CD8-positive, alpha-beta memory T cell (primary cell): ENCODE measurements around the gene C3. TPM values are rescaled to one million over a fixed set of nuclear protein-coding genes. Genes with fewer than 3 reads are reported as not detected.
"Not testable (repeated sequence)": the region's sequence is repeated elsewhere in the genome, so short reads cannot be mapped to it uniquely, and the experiment has no call there.

Experiments used
- CTCF ChIA-PET: fragments of 350-600 bp; sonication (Branson Sonifier 250); formaldehyde crosslinking; loops from one replicate; lab custom pipeline; 2021; ENCODE audit warnings: antibody characterized with exemption; lab: Charles Lee
- POLR2A ChIA-PET: fragments of 350-600 bp; sonication (Branson Sonifier 250); formaldehyde crosslinking; loops from one replicate; lab custom pipeline; 2021; ENCODE audit warnings: antibody characterized with exemption; lab: Charles Lee
- DNase-seq, 5 donors: peaks; one replicate each; pipeline versions ENCODE4 v3.0.0 to v3.0.0-alpha.2; 2020 to 2022; ENCODE audit warnings: mixed read lengths in 1 of 5
- H3K27ac ChIP-seq: one replicate; pipeline ENCODE4 v1.7.0; 2013; ENCODE audit warnings: low read depth, mild to moderate bottlenecking, low read length, moderate library complexity
- H3K27me3 ChIP-seq: 2 replicates; pipeline ENCODE4 v1.7.0; 2013; ENCODE audit warnings: low read length, mild to moderate bottlenecking; ENCODE audit not compliant: insufficient read depth, poor library complexity, severe bottlenecking
- H3K36me3 ChIP-seq: 2 replicates; pipeline ENCODE4 v1.7.0; 2013; ENCODE audit warnings: mild to moderate bottlenecking, low read length, moderate library complexity; ENCODE audit not compliant: insufficient read depth
- H3K4me1 ChIP-seq: 2 replicates; pipeline ENCODE4 v1.7.0; 2013; ENCODE audit warnings: mild to moderate bottlenecking, low read length, moderate library complexity; ENCODE audit not compliant: insufficient read depth
- H3K4me3 ChIP-seq: 2 replicates; pipeline ENCODE4 v1.7.0; 2013; ENCODE audit warnings: mild to moderate bottlenecking, low read length
- H3K9me3 ChIP-seq: 2 replicates; pipeline ENCODE4 v1.7.0; 2013; ENCODE audit warnings: mild to moderate bottlenecking, low read length
- H3K27ac Mint-ChIP-seq, 8 donors: one replicate each; pipeline ENCODE4 v1.8.0; 2020 to 2021; ENCODE audit warnings: mixed read lengths in 8 of 8, mild to moderate bottlenecking in 6 of 8, inconsistent platforms in 3 of 8, moderate library complexity in 3 of 8
- H3K27me3 Mint-ChIP-seq, 2 donors: one replicate each; pipeline ENCODE4 v1.8.0; 2020 to 2021; ENCODE audit warnings: mixed read lengths in 2 of 2, mild to moderate bottlenecking in 1 of 2, moderate library complexity in 1 of 2
- H3K36me3 Mint-ChIP-seq, 3 donors: one replicate each; pipeline ENCODE4 v1.8.0; 2020 to 2021; ENCODE audit warnings: mixed read lengths in 3 of 3, inconsistent platforms in 1 of 3, mild to moderate bottlenecking in 1 of 3
- H3K4me1 Mint-ChIP-seq, 3 donors: one replicate each; pipeline ENCODE4 v1.8.0; 2020 to 2021; ENCODE audit warnings: mixed read lengths in 3 of 3, inconsistent platforms in 1 of 3, mild to moderate bottlenecking in 1 of 3
- H3K4me3 Mint-ChIP-seq, 7 donors: one replicate each; pipeline ENCODE4 v1.8.0; 2020 to 2021; ENCODE audit warnings: mixed read lengths in 7 of 7, mild to moderate bottlenecking in 6 of 7, moderate library complexity in 4 of 7, inconsistent platforms in 2 of 7
- H3K9me3 Mint-ChIP-seq, 5 donors: one replicate each; pipeline ENCODE4 v1.8.0; 2020 to 2022; ENCODE audit warnings: mixed read lengths in 5 of 5, mild to moderate bottlenecking in 3 of 5, moderate library complexity in 2 of 5, inconsistent platforms in 1 of 5
- polyA plus RNA-seq: library from polyadenylated mRNA; unstranded; fragments of 300-500 nt; fragmentation: Illumina TruSeq; gene quantifications from one replicate; pipeline ENCODE4 v1.2.3, GENCODE V29; 2021
- total RNA-seq, 2 experiments: library from RNA; stranded (reverse); gene quantifications; one replicate each; pipeline ENCODE4 v1.2.3, GENCODE V29; 2021

C3 gene
- total and polyA plus RNA-seq, 3 experiments from 2014 or later, result 1.6 to 1.7 TPM; not detected in 1

- POLR2A ChIA-PET, H3K36me3 ChIP-seq, DNase-seq, H3K36me3 Mint-ChIP-seq, H3K9me3 Mint-ChIP-seq, H3K27ac ChIP-seq, H3K27me3 ChIP-seq, H3K27me3 Mint-ChIP-seq, H3K4me3 ChIP-seq, H3K9me3 ChIP-seq: not testable (repeated sequence)
- CTCF ChIA-PET, result interaction anchor here (1.2 kb wide), 1 partner anchor 211 kb away, joined by 3 read pairs; no protein-coding TSS in a partner anchor
- Mint-ChIP-seq H3K27ac (peak overlapping the region in 3 of 8 donors; percentile 27 to 66 (median 56)), H3K4me3 (peak overlapping the region in 1 of 7 donors; percentile 42), H3K4me1 (peaks cover 45 to 51% (median 51%) of the 10 kb centered on the region in 3 donors)
- H3K4me1 ChIP-seq, result peaks cover 43% of the 10 kb centered on the region
These were observed 64.1 kb downstream of the C3 start for GRCh38 chr19:6656390-6656789.

DNA sequence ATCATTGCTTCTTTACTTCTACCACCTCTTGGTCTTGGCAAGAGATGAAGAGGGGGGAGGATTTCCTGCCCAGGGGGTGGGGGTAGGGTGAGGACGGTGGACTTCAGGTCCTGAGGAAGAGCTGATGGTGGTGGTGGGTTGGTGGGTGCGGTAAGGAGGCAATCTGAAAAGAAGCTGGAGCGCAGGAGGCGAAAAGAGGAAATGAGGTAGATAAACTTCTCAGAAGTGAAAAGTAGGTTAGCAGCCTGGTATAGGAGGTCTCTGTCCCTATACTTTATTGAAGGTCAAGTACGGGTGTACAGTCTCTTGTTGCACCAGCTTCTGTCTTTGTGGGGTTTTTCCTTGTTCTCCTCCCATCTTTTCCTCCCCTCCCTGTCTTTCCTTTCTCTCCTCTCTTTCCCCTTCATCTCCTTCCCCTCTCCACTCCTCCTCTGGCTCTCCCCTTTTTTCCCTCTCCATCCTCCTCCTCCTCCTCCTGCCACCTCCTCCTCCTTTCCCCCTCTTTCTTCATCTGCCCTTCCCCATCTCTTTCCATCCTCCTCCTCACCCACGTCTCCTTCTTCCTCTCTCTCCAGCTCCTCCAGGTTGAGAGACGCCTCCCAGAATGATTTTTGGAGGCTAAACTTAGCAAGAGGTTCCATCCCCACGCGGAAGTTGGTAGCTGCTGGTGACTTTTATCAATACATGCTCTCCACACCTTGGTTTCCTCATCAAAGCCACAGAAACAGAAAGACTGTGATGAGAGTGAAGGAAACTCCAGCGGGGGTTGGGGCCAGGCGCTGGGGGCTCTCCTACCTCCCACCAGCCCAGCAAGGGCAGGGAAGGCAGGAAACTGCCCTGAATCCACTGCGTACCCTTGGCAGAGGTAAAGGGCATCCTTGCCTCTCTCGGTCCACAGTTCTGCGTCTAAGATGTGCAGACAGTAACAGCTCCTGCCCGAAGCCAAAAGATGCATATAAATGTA, 65.8 kb downstream of the C3 start:
- Mint-ChIP-seq H3K27ac (peak overlapping the region; percentile 91 to 98 (median 94)), H3K36me3 (peaks cover 0 to 6% (median 4%) of the 10 kb centered on the region in 3 donors), H3K4me1 (peaks cover 47 to 58% (median 53%) of the 10 kb centered on the region in 3 donors), H3K27me3 (peaks cover 0 to 2% of the 10 kb centered on the region in 2 donors), H3K4me3 (peak overlapping the region; percentile 72 to 93 (median 85)), H3K9me3 (no peaks in the 10 kb centered on the region)
- CTCF ChIA-PET, result interaction anchor here (0.9 to 1.6 kb wide), 5 partner anchors 14 to 83 kb away, joined by 3 to 5 read pairs (median 4); partner anchors contain the start of genes GPR108 and TNFSF14
- Histone ChIP-seq H3K4me1 (peaks cover 36% of the 10 kb centered on the region), H3K27ac (peak overlapping the region; percentile 36), H3K4me3 (peak overlapping the region; percentile 44), H3K36me3 (no peaks in the 10 kb centered on the region), H3K9me3 (no peaks in the 10 kb centered on the region), H3K27me3 (no peaks in the 10 kb centered on the region)
- POLR2A ChIA-PET, result interaction anchor here (1.2 to 2.1 kb wide), 3 partner anchors 14 to 83 kb away, joined by 3 to 11 read pairs (median 4); partner anchors contain the start of genes GPR108 and TNFSF14
- DNase-seq, result peak; percentile 26 to 65 (median 35)

GRCh38 chr19:6652805-6653094, 67.7 kb downstream of the C3 start:
- Histone ChIP-seq H3K4me1 (peaks cover 36% of the 10 kb centered on the region), H3K27me3 (no peaks in the 10 kb centered on the region), H3K9me3 (no peaks in the 10 kb centered on the region), H3K27ac (no peak overlapping the region), H3K36me3 (no peaks in the 10 kb centered on the region), H3K4me3 (no peak overlapping the region)
- H3K4me1 Mint-ChIP-seq, result peaks cover 44 to 50% (median 45%) of the 10 kb centered on the region in 3 donors
- DNase-seq, result no peak
- H3K4me3 Mint-ChIP-seq, result peak overlapping the region in 4 of 7 donors; percentile 0 to 40 (median 21)
- peaks cover 0 to 2% of the 10 kb centered on the region in 2 donors for H3K27me3 Mint-ChIP-seq
- H3K9me3 Mint-ChIP-seq, result no peaks in the 10 kb centered on the region
- ChIA-PET POLR2A (interaction anchor here (0.6 kb wide), 2 partner anchors 44 to 1098 kb away, joined by 3 to 6 read pairs; no protein-coding TSS in a partner anchor), CTCF (interaction anchor here (0.8 to 2.5 kb wide), 10 partner anchors 8 to 210 kb away, joined by 3 to 7 read pairs (median 3); partner anchors contain the start of gene TNFSF14)
- peaks cover 0 to 2% (median 0%) of the 10 kb centered on the region in 3 donors for H3K36me3 Mint-ChIP-seq
- peak overlapping the region; percentile 1 to 92 (median 74) for H3K27ac Mint-ChIP-seq

GRCh38 chr19:6651965-6652804, 68.3 kb downstream of the C3 start:
- no peak for DNase-seq
- Histone ChIP-seq H3K9me3 (no peaks in the 10 kb centered on the region), H3K27me3 (no peaks in the 10 kb centered on the region), H3K27ac (no peak overlapping the region), H3K4me3 (no peak overlapping the region), H3K4me1 (peaks cover 36% of the 10 kb centered on the region), H3K36me3 (no peaks in the 10 kb centered on the region)
- POLR2A ChIA-PET, result interaction anchor here (0.7 kb wide), 1 partner anchor 180 kb away, joined by 3 read pairs; no protein-coding TSS in a partner anchor
- CTCF ChIA-PET, result interaction anchor here (0.8 to 2.5 kb wide), 10 partner anchors 8 to 211 kb away, joined by 3 to 7 read pairs (median 3); partner anchors contain the start of gene TNFSF14
- no peaks in the 10 kb centered on the region for H3K36me3 Mint-ChIP-seq
- H3K27me3 Mint-ChIP-seq, result peaks cover 0 to 2% of the 10 kb centered on the region in 2 donors
- peaks cover 40 to 46% (median 42%) of the 10 kb centered on the region in 3 donors for H3K4me1 Mint-ChIP-seq
- peak overlapping the region; percentile 37 to 92 (median 74) for H3K27ac Mint-ChIP-seq
- no peaks in the 10 kb centered on the region for H3K9me3 Mint-ChIP-seq
- H3K4me3 Mint-ChIP-seq, result no peak overlapping the region

DNA sequence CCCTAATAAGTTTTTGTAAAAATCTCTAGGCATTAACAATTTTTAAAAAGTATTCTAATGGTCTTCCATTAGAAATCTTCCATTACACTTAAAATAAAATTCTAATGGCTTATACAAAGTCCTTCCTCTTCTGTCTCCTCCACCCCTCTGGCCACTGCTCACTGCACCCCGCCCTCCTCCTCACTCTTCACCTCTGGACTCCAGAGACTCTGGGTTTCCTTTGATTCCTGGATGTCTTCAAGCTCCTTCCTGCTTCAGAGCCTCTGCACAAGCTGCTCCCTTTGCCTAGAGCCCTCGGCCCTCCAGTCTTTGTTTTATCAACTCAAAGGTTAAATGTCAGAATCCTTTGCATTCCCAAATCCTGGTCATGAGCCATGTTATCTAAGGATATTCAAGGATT, 71.3 kb downstream of the C3 start:
- Mint-ChIP-seq H3K27me3 (peaks cover 0 to 2% of the 10 kb centered on the region in 2 donors), H3K9me3 (no peaks in the 10 kb centered on the region), H3K4me1 (peaks cover 26 to 32% (median 29%) of the 10 kb centered on the region in 3 donors), H3K4me3 (no peak overlapping the region), H3K27ac (peak overlapping the region in 1 of 8 donors; percentile 29), H3K36me3 (no peaks in the 10 kb centered on the region)
- DNase-seq, result no peak
- Histone ChIP-seq H3K36me3 (no peaks in the 10 kb centered on the region), H3K4me1 (peaks cover 21% of the 10 kb centered on the region), H3K9me3 (no peaks in the 10 kb centered on the region), H3K27me3 (no peaks in the 10 kb centered on the region), H3K4me3 (no peak overlapping the region), H3K27ac (no peak overlapping the region)
- POLR2A ChIA-PET, result no interaction called here
- CTCF ChIA-PET, result no interaction called here

DNA sequence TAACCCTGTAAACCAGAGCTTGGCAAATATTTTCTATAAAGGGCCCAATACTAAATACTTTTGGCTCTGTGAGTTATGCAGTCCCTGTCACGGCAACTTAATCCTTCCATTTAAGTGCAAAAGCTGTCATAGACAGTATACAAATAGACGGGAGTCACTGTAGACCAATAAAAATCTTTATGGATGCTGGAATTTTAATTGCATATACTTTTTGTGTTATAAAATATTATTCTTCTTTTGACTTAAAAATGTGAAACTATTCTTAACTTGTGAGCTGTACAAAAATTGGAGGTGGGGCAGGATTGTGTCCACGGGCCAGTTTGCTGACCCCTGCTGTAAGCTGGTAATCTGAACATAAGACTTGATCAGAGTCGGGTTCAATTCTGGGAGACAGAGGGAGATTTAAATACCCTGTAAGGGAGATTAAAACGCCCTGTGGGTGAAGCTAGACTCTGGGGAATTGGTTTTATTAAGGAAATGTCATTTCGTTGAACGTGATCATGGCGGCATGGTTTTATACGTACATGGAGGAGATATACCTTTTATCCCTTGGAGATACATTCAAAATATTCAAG, 72.2 kb downstream of the C3 start:
- POLR2A ChIA-PET, result no interaction called here
- peaks cover 22 to 25% (median 25%) of the 10 kb centered on the region in 3 donors for H3K4me1 Mint-ChIP-seq
- H3K9me3 Mint-ChIP-seq, result no peaks in the 10 kb centered on the region
- H3K36me3 ChIP-seq, result no peaks in the 10 kb centered on the region
- H3K4me1 ChIP-seq, result peaks cover 13% of the 10 kb centered on the region
- no peak overlapping the region for H3K27ac Mint-ChIP-seq
- H3K4me3 ChIP-seq, result no peak overlapping the region
- peaks cover 0 to 2% of the 10 kb centered on the region in 2 donors for H3K27me3 Mint-ChIP-seq
- H3K27ac ChIP-seq, result no peak overlapping the region
- H3K36me3 Mint-ChIP-seq, result no peaks in the 10 kb centered on the region
- no peaks in the 10 kb centered on the region for H3K27me3 ChIP-seq
- H3K4me3 Mint-ChIP-seq, result no peak overlapping the region
- CTCF ChIA-PET, result interaction anchor here (1.5 kb wide), 1 partner anchor 10 kb away, joined by 7 read pairs; no protein-coding TSS in a partner anchor
- H3K9me3 ChIP-seq, result no peaks in the 10 kb centered on the region
- DNase-seq, result no peak

DNA sequence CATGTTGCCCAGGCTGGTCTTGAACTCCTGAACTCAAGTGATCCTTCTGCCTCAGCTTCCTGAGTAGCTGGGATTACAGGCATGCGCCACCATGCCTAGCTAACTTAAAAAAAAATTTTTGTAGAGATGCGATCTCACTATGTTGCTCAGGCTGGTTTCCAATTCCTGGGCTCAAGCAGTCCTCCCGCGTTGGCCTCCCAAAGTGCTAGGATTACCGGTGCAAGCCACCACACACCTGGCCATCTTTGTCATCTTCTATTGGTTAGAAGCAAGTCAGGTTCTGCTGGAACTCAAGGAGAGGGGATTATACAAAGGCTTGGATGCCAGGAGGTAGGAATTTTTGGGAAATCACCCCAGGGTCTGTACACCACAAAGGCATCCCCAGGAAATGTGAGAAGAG, 75.7 kb downstream of the C3 start:
- Histone ChIP-seq H3K4me3 (no peak overlapping the region), H3K4me1 (peaks cover 20% of the 10 kb centered on the region), H3K9me3 (no peaks in the 10 kb centered on the region), H3K27ac (no peak overlapping the region), H3K36me3 (no peaks in the 10 kb centered on the region), H3K27me3 (no peaks in the 10 kb centered on the region)
- POLR2A ChIA-PET, result no interaction called here
- DNase-seq, result no peak
- H3K27ac Mint-ChIP-seq, result peak overlapping the region in 1 of 8 donors; percentile 51
- no peaks in the 10 kb centered on the region for H3K27me3 Mint-ChIP-seq
- H3K36me3 Mint-ChIP-seq, result no peaks in the 10 kb centered on the region
- no peak overlapping the region for H3K4me3 Mint-ChIP-seq
- CTCF ChIA-PET, result interaction anchor here (0.9 to 2.2 kb wide), 3 partner anchors 8 to 13 kb away, joined by 3 to 8 read pairs (median 3); no protein-coding TSS in a partner anchor
- no peaks in the 10 kb centered on the region for H3K9me3 Mint-ChIP-seq
- H3K4me1 Mint-ChIP-seq, result peaks cover 28 to 38% (median 30%) of the 10 kb centered on the region in 3 donors
